Ovary (tissue), 3 donors: ENCODE data around the gene EGFLAM.

Source experiments
- EP300 ChIP-seq: sonication (generic); formaldehyde crosslinking; IDR thresholded peaks from one replicate; pipeline ENCODE4 v1.6.1; 2017; ENCODE audit warnings: antibody characterized with exemption
- TF ChIP-seq, protein P1 (sequence below), 3 donors: fragments of 450-650 bp in 2 of 3; fragments of 200-600 bp in 1 of 3; IDR thresholded peaks; one replicate each; pipeline versions ENCODE4 v1.5.1 to v1.8.0; 2016 to 2022; ENCODE audit warnings: antibody characterized with exemption in 3 of 3, mild to moderate bottlenecking in 1 of 3
- donor health status: DM: no; HTN: no; CAD: no.

- TF ChIP-seq, protein P1, sequence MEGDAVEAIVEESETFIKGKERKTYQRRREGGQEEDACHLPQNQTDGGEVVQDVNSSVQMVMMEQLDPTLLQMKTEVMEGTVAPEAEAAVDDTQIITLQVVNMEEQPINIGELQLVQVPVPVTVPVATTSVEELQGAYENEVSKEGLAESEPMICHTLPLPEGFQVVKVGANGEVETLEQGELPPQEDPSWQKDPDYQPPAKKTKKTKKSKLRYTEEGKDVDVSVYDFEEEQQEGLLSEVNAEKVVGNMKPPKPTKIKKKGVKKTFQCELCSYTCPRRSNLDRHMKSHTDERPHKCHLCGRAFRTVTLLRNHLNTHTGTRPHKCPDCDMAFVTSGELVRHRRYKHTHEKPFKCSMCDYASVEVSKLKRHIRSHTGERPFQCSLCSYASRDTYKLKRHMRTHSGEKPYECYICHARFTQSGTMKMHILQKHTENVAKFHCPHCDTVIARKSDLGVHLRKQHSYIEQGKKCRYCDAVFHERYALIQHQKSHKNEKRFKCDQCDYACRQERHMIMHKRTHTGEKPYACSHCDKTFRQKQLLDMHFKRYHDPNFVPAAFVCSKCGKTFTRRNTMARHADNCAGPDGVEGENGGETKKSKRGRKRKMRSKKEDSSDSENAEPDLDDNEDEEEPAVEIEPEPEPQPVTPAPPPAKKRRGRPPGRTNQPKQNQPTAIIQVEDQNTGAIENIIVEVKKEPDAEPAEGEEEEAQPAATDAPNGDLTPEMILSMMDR (IDR thresholded peaks at IDR 0.05): no peak
- no peak for TF ChIP-seq EP300
These were observed 211.4 kb downstream of the EGFLAM start for GRCh38 chr5:38469707-38470267.
